GM12878 (cell line): ENCODE data around the gene KIAA0825.

Experiments used
- CBX5 ChIP-seq: sonication (generic); IDR thresholded peaks from 2 replicates; pipeline ENCODE4 v1.6.1; 2016; ENCODE audit warnings: low read depth, moderate library complexity, mild to moderate bottlenecking, inconsistent platforms
- EP300 ChIP-seq, 2 experiments: fragments of 150-350 bp in 1 of 2; IDR thresholded peaks; 2 replicates each; pipeline ENCODE4 v1.6.1; 2011 to 2012; ENCODE audit warnings: low read depth in 2 of 2, low read length in 2 of 2, borderline replicate concordance in 1 of 2, improper control_type of control experiment in 1 of 2, inconsistent platforms in 1 of 2; ENCODE audit not compliant: control insufficient read depth in 1 of 2
- ETV6 ChIP-seq, 2 experiments: fragments of 450-650 bp in 1 of 2; IDR thresholded peaks in 1 of 2; conservative IDR thresholded peaks in 1 of 2; 2 replicates each; pipeline ENCODE4 v1.6.1; 2014; ENCODE audit warnings: antibody characterized with exemption in 1 of 2, borderline replicate concordance in 1 of 2, low read depth in 1 of 2, mild to moderate bottlenecking in 1 of 2, moderate library complexity in 1 of 2
- EZH2 ChIP-seq: IDR thresholded peaks from 2 replicates; pipeline ENCODE4 v1.6.1; 2012; ENCODE audit warnings: low read depth, mild to moderate bottlenecking, control low read depth, inconsistent platforms, low read length, borderline replicate concordance; ENCODE audit not compliant: control insufficient read depth
- JUNB ChIP-seq: IDR thresholded peaks from 2 replicates; pipeline ENCODE4 v1.6.1; 2016; ENCODE audit warnings: antibody characterized with exemption, mild to moderate bottlenecking
- MTA3 ChIP-seq: IDR thresholded peaks from 2 replicates; pipeline ENCODE4 v1.6.1; 2012; ENCODE audit warnings: low read length, inconsistent platforms, borderline replicate concordance
- ZNF274 ChIP-seq: IDR thresholded peaks from one replicate; pipeline ENCODE4 v1.8.0; 2011; ENCODE audit not compliant: insufficient read length, insufficient read depth
- TF ChIP-seq, protein P1 (sequence below), 3 experiments: IDR thresholded peaks in 2 of 3; conservative IDR thresholded peaks in 1 of 3; 2 replicates each; pipeline ENCODE4 v1.5.1; 2011; ENCODE audit warnings: low read depth in 3 of 3, low read length in 3 of 3, mild to moderate bottlenecking in 3 of 3, control low read depth in 2 of 3, moderate library complexity in 2 of 3, inconsistent platforms in 1 of 3, mixed read lengths in 1 of 3; ENCODE audit not compliant: control insufficient read depth in 2 of 3, insufficient read depth in 1 of 3; ENCODE audit errors: extremely low read depth in 1 of 3

DNA sequence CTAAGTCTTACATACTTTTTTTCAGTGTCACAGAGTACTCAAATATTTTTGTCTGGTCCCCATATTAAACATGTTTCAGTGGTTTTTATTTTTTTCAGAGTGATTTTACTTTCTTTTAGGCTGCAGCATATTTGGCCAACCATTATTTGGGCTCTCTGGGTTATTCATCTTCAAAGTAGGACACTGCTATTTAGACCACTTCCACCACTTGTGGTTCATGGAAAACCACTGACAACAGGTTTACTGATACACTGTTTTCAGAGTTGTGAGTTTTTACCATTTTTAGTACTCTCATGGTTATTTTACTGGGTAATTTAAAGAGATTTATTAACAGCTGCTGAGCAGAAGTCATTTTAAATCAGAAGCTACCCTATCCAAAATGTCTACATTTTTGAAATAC is 437.6 kb downstream of the KIAA0825 start:
- no peak for TF ChIP-seq CBX5
- TF ChIP-seq ZNF274: no peak
- TF ChIP-seq EP300 (IDR thresholded peaks at IDR 0.05; ENCODE audit: borderline replicate concordance in 1 of 2, control insufficient read depth in 1 of 2, low read depth in 2 of 2, low read length in 2 of 2): no peak
- TF ChIP-seq, protein P1, sequence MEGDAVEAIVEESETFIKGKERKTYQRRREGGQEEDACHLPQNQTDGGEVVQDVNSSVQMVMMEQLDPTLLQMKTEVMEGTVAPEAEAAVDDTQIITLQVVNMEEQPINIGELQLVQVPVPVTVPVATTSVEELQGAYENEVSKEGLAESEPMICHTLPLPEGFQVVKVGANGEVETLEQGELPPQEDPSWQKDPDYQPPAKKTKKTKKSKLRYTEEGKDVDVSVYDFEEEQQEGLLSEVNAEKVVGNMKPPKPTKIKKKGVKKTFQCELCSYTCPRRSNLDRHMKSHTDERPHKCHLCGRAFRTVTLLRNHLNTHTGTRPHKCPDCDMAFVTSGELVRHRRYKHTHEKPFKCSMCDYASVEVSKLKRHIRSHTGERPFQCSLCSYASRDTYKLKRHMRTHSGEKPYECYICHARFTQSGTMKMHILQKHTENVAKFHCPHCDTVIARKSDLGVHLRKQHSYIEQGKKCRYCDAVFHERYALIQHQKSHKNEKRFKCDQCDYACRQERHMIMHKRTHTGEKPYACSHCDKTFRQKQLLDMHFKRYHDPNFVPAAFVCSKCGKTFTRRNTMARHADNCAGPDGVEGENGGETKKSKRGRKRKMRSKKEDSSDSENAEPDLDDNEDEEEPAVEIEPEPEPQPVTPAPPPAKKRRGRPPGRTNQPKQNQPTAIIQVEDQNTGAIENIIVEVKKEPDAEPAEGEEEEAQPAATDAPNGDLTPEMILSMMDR (IDR thresholded peaks at IDR 0.05 in 2 of 3, conservative IDR thresholded peaks at IDR 0.05 in 1 of 3; ENCODE audit: control insufficient read depth in 2 of 3, extremely low read depth in 1 of 3, insufficient read depth in 1 of 3, low read depth in 3 of 3, low read length in 3 of 3): no peak
- TF ChIP-seq JUNB: no peak
- no peak for TF ChIP-seq MTA3
- TF ChIP-seq ETV6 (conservative IDR thresholded peaks at IDR 0.05 in 1 of 2, IDR thresholded peaks at IDR 0.05 in 1 of 2; ENCODE audit: borderline replicate concordance in 1 of 2, low read depth in 1 of 2): no peak
- no peak for TF ChIP-seq EZH2
